ENCODE measurements around the gene OR5AN1. TPM values are rescaled to one million over a fixed set of nuclear protein-coding genes. Genes with fewer than 3 reads are reported as not detected.

The OR5AN1 gene
- not detected in 2 replicates for total RNA-seq (2014; rRNA removed; shearing (Covaris generic))
- not detected in 2 replicates for polyA plus RNA-seq (2016; fragmentation: Nextera tagmentation; extraction: Ambion mirVana)
- long read RNA-seq = 0 reads

GRCh38 chr11:59358595-59358994 lies at the start of gene OR5AN1:
Gene OR5AN1, plus strand, starts transcription at chr11:59358895. Its CDS starts 5,564 bp downstream, at chr11:59364459.
- Mint-ChIP-seq H3K4me3 (no peak within 1 kb of the TSS), H3K4me1 (no peaks in the 10 kb centered on the region), H3K36me3 (ENCODE audit: low read depth) (no peaks in the 10 kb centered on the region), H3K27ac (no peak within 1 kb of the TSS), H3K9me3 (peaks cover 22% of the 10 kb centered on the region), H3K27me3 (ENCODE audit: insufficient read depth, low read depth, poor library complexity) (peaks cover 1% of the 10 kb centered on the region)
- H3K4me2 ChIP-seq = no peak within 1 kb of the TSS
- H4K20me1 ChIP-seq (replicated peaks; ENCODE audit: insufficient read depth) = no peaks in the 10 kb centered on the region
- H3K27me3 ChIP-seq (ENCODE audit: insufficient read depth) = no peaks in the 10 kb centered on the region
- H3K4me3 ChIP-seq = no peak within 1 kb of the TSS
- no peaks in the 10 kb centered on the region for H3K4me1 ChIP-seq (ENCODE audit: insufficient read depth)
- no peak within 1 kb of the TSS for H3K27ac ChIP-seq (ENCODE audit: low read depth)
- no peaks in the 10 kb centered on the region for H3K9me2 ChIP-seq (ENCODE audit: insufficient read depth)
- H2AFZ ChIP-seq = no peak within 1 kb of the TSS
- no peaks in the 10 kb centered on the region for H3K36me3 ChIP-seq (ENCODE audit: insufficient read depth)
- ATAC-seq (no peak), DNase-seq (ENCODE audit: low spot score) (no peak)
- TF ChIP-seq STAT1 (IDR thresholded peaks at IDR 0.05; ENCODE audit: unreplicated experiment) = no peak
- no peak for TF ChIP-seq NANOG (IDR thresholded peaks at IDR 0.05; ENCODE audit: borderline replicate concordance)
- no peak for TF ChIP-seq ZNF331 (CRISPR knock-in tag; IDR thresholded peaks at IDR 0.05; ENCODE audit: low read depth)
- no peak for TF ChIP-seq ZNF114 (CRISPR knock-in tag; IDR thresholded peaks at IDR 0.05)
- TF ChIP-seq, protein P1, sequence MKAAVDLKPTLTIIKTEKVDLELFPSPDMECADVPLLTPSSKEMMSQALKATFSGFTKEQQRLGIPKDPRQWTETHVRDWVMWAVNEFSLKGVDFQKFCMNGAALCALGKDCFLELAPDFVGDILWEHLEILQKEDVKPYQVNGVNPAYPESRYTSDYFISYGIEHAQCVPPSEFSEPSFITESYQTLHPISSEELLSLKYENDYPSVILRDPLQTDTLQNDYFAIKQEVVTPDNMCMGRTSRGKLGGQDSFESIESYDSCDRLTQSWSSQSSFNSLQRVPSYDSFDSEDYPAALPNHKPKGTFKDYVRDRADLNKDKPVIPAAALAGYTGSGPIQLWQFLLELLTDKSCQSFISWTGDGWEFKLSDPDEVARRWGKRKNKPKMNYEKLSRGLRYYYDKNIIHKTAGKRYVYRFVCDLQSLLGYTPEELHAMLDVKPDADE (IDR thresholded peaks at IDR 0.05) = no peak
- no peak for TF ChIP-seq POLR2AphosphoS5 (IDR thresholded peaks at IDR 0.05; ENCODE audit: low read depth)
- TF ChIP-seq ZNF462 (CRISPR knock-in tag; IDR thresholded peaks at IDR 0.05) = no peak
- no peak for TF ChIP-seq JUNB (IDR thresholded peaks at IDR 0.05; ENCODE audit: unreplicated experiment)
- TF ChIP-seq, protein P2, sequence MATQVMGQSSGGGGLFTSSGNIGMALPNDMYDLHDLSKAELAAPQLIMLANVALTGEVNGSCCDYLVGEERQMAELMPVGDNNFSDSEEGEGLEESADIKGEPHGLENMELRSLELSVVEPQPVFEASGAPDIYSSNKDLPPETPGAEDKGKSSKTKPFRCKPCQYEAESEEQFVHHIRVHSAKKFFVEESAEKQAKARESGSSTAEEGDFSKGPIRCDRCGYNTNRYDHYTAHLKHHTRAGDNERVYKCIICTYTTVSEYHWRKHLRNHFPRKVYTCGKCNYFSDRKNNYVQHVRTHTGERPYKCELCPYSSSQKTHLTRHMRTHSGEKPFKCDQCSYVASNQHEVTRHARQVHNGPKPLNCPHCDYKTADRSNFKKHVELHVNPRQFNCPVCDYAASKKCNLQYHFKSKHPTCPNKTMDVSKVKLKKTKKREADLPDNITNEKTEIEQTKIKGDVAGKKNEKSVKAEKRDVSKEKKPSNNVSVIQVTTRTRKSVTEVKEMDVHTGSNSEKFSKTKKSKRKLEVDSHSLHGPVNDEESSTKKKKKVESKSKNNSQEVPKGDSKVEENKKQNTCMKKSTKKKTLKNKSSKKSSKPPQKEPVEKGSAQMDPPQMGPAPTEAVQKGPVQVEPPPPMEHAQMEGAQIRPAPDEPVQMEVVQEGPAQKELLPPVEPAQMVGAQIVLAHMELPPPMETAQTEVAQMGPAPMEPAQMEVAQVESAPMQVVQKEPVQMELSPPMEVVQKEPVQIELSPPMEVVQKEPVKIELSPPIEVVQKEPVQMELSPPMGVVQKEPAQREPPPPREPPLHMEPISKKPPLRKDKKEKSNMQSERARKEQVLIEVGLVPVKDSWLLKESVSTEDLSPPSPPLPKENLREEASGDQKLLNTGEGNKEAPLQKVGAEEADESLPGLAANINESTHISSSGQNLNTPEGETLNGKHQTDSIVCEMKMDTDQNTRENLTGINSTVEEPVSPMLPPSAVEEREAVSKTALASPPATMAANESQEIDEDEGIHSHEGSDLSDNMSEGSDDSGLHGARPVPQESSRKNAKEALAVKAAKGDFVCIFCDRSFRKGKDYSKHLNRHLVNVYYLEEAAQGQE (IDR thresholded peaks at IDR 0.05; ENCODE audit: unreplicated experiment) = no peak
- no peak for TF ChIP-seq EZH2 (IDR thresholded peaks at IDR 0.05; ENCODE audit: low read depth, unreplicated experiment)
- no peak for TF ChIP-seq CREB1 (CRISPR knock-in tag; IDR thresholded peaks at IDR 0.05; ENCODE audit: low read depth)
- TF ChIP-seq EZH2phosphoT487 (IDR thresholded peaks at IDR 0.05; ENCODE audit: unreplicated experiment) = no peak
- TF ChIP-seq CTCF (conservative IDR thresholded peaks at IDR 0.05; ENCODE audit: low read depth in 2 of 2) = no peak
- no peaks in the 10 kb centered on the region for H3K79me2 ChIP-seq (replicated peaks; ENCODE audit: insufficient read depth)
- no peaks in the 10 kb centered on the region for H3F3A ChIP-seq (replicated peaks; ENCODE audit: low read depth)
